H1 (cell line): Measurements from ENCODE around the gene TMEM203. TPM values are rescaled to one million over a fixed set of nuclear protein-coding genes. Genes with fewer than 3 reads are reported as not detected.

Source experiments
- CTCF ChIA-PET: fragments of 300-600 bp; sonication (Branson Sonifier 250); formaldehyde crosslinking; loops from one replicate; lab custom pipeline; 2021; ENCODE audit not compliant: partially characterized antibody; lab: Charles Lee
- POLR2A ChIA-PET: fragments of 300-600 bp; sonication (Branson Sonifier 250); formaldehyde crosslinking; loops from one replicate; lab custom pipeline; 2021; ENCODE audit warnings: inconsistent platforms; ENCODE audit not compliant: partially characterized antibody; lab: Charles Lee
- DNase-seq, 2 experiments: peaks; one replicate each; pipeline versions ENCODE4 v3.0.0 to v3.0.0-alpha.2; 2010 to 2022; ENCODE audit warnings: low spot score in 2 of 2, low read depth in 1 of 2, mixed read lengths in 1 of 2
- FAIRE-seq: peaks from 2 replicates; lab custom pipeline; 2011; peaks lifted over from hg19 to GRCh38; lab: Jason Lieb, UNC
- H2AFZ ChIP-seq: 2 replicates; pipeline ENCODE4 v1.8.1; 2012; ENCODE audit warnings: low read length, inconsistent platforms
- H2AK5ac ChIP-seq: 2 replicates; pipeline ENCODE4 v1.6.1; 2013; ENCODE audit warnings: low read depth, low read length
- H2BK120ac ChIP-seq: replicated peaks from 2 replicates; pipeline ENCODE3; 2013; ENCODE audit warnings: low read depth, low read length, inconsistent platforms
- H2BK12ac ChIP-seq: 2 replicates; pipeline ENCODE4 v1.6.1; 2013; ENCODE audit warnings: low read depth, low read length
- H2BK15ac ChIP-seq: 2 replicates; pipeline ENCODE4 v1.6.1; 2013; ENCODE audit warnings: low read length
- H2BK20ac ChIP-seq: 2 replicates; pipeline ENCODE4 v1.6.1; 2013; ENCODE audit warnings: low read length
- H2BK5ac ChIP-seq: 2 replicates; pipeline ENCODE4 v1.6.1; 2013; ENCODE audit warnings: low read depth, low read length
- H3K14ac ChIP-seq: 2 replicates; pipeline ENCODE4 v1.6.1; 2013; ENCODE audit warnings: inconsistent platforms; ENCODE audit not compliant: insufficient read length
- H3K18ac ChIP-seq: 2 replicates; pipeline ENCODE4 v1.6.1; 2013; ENCODE audit warnings: low read length; ENCODE audit errors: extremely low read depth
- H3K23ac ChIP-seq: 2 replicates; pipeline ENCODE4 v1.6.1; 2013; ENCODE audit warnings: inconsistent platforms; ENCODE audit not compliant: insufficient read length
- H3K23me2 ChIP-seq: 2 replicates; pipeline ENCODE4 v1.6.1; 2013; ENCODE audit warnings: low read depth, low read length
- H3K27ac ChIP-seq: 2 replicates; pipeline ENCODE4 v1.6.1; 2011; ENCODE audit warnings: low read depth, low read length, inconsistent platforms
- H3K27me3 ChIP-seq, 4 experiments: replicated peaks in 1 of 4; 1 replicate in 1 of 4; 2 replicates in 3 of 4; pipeline versions ENCODE4 v1.6.1 to v1.8.1; 2011 to 2013; ENCODE audit warnings: low read length in 3 of 4, mild to moderate bottlenecking in 3 of 4, inconsistent platforms in 2 of 4, mixed read lengths in 2 of 4, moderate library complexity in 1 of 4; ENCODE audit not compliant: control insufficient read depth in 3 of 4, insufficient read depth in 3 of 4; ENCODE audit errors: extremely low read depth in 1 of 4
- H3K36me3 ChIP-seq, 4 experiments: 2 replicates each; pipeline versions ENCODE4 v1.6.1 to v1.8.1; 2011 to 2013; ENCODE audit warnings: mild to moderate bottlenecking in 4 of 4, low read length in 3 of 4, moderate library complexity in 2 of 4, control low read depth in 1 of 4, inconsistent platforms in 1 of 4; ENCODE audit not compliant: insufficient read depth in 4 of 4, control insufficient read depth in 2 of 4
- H3K4ac ChIP-seq: replicated peaks from 2 replicates; pipeline ENCODE3; 2013; ENCODE audit warnings: low read length, low read depth, mixed read lengths, inconsistent platforms; ENCODE audit not compliant: insufficient read length
- H3K4me1 ChIP-seq, 4 experiments: replicated peaks in 1 of 4; 1 replicate in 1 of 4; 2 replicates in 3 of 4; pipeline versions ENCODE4 v1.6.1 to v1.8.1; 2011 to 2013; ENCODE audit warnings: low read length in 3 of 4, inconsistent platforms in 2 of 4, mixed read lengths in 1 of 4; ENCODE audit not compliant: insufficient read depth in 4 of 4, control insufficient read depth in 3 of 4
- H3K4me2 ChIP-seq, 2 experiments: 2 replicates each; pipeline versions ENCODE4 v1.6.1 to v1.8.1; 2011 to 2013; ENCODE audit warnings: low read depth in 2 of 2, low read length in 2 of 2, control low read depth in 1 of 2, inconsistent platforms in 1 of 2, mild to moderate bottlenecking in 1 of 2; ENCODE audit not compliant: insufficient read depth in 1 of 2
- H3K4me3 ChIP-seq, 4 experiments: fragments of 200-600, 300-600 bp in 1 of 4; sonication (generic), shearing (Covaris generic), sonication (Bioruptor Twin) in 1 of 4; 2 replicates each; pipeline versions ENCODE4 v1.5.1 to v1.8.1; 2011 to 2016; ENCODE audit warnings: low read length in 4 of 4, low read depth in 3 of 4, control low read depth in 2 of 4, inconsistent platforms in 2 of 4, mild to moderate bottlenecking in 2 of 4, mixed read lengths in 1 of 4, moderate library complexity in 1 of 4; ENCODE audit not compliant: insufficient read depth in 2 of 4; ENCODE audit errors: extremely low read depth in 1 of 4
- H3K56ac ChIP-seq: replicated peaks from 2 replicates; pipeline ENCODE3; 2013; ENCODE audit warnings: low read depth, mild to moderate bottlenecking, mixed read lengths, low read length, inconsistent platforms; ENCODE audit not compliant: insufficient read length
- H3K79me1 ChIP-seq: 2 replicates; pipeline ENCODE4 v1.6.1; 2013; ENCODE audit warnings: low read depth, low read length, control low read depth
- H3K79me2 ChIP-seq, 2 experiments: 2 replicates each; pipeline versions ENCODE4 v1.6.1 to v1.8.1; 2012 to 2013; ENCODE audit warnings: low read length in 2 of 2, mild to moderate bottlenecking in 2 of 2, inconsistent platforms in 1 of 2; ENCODE audit not compliant: insufficient read depth in 2 of 2, control insufficient read depth in 1 of 2
- H3K9ac ChIP-seq, 4 experiments: replicated peaks in 1 of 4; 1 replicate in 1 of 4; 2 replicates in 3 of 4; pipeline versions ENCODE4 v1.6.1 to v1.8.1; 2011 to 2013; ENCODE audit warnings: low read depth in 3 of 4, low read length in 3 of 4, control low read depth in 2 of 4, mild to moderate bottlenecking in 2 of 4, moderate library complexity in 2 of 4, inconsistent platforms in 1 of 4; ENCODE audit errors: extremely low read depth in 1 of 4
- H3K9me3 ChIP-seq, 2 experiments: 2 replicates each; pipeline versions ENCODE4 v1.6.1 to v1.8.1; 2012 to 2013; ENCODE audit warnings: mild to moderate bottlenecking in 2 of 2, moderate library complexity in 2 of 2, control low read depth in 1 of 2, inconsistent platforms in 1 of 2, low read depth in 1 of 2, low read length in 1 of 2, mixed read lengths in 1 of 2; ENCODE audit not compliant: insufficient read depth in 2 of 2
- H4K20me1 ChIP-seq, 2 experiments: replicated peaks in 1 of 2; 2 replicates each; pipeline versions ENCODE3 to v1.8.1; 2011 to 2013; ENCODE audit warnings: inconsistent platforms in 2 of 2, low read length in 2 of 2, mild to moderate bottlenecking in 1 of 2; ENCODE audit not compliant: insufficient read depth in 2 of 2, control insufficient read depth in 1 of 2
- H4K5ac ChIP-seq: 2 replicates; pipeline ENCODE4 v1.6.1; 2013; ENCODE audit warnings: low read length, low read depth, mixed read lengths, inconsistent platforms; ENCODE audit not compliant: insufficient read length
- H4K8ac ChIP-seq: 2 replicates; pipeline ENCODE4 v1.8.0; 2013; ENCODE audit warnings: mild to moderate bottlenecking, moderate library complexity, low read length, inconsistent platforms; ENCODE audit not compliant: insufficient read depth; ENCODE audit errors: extremely low read depth
- H4K91ac ChIP-seq: replicated peaks from 2 replicates; pipeline ENCODE3; 2013; ENCODE audit warnings: low read length, mixed read lengths, inconsistent platforms; ENCODE audit not compliant: insufficient read length
- CBX5 ChIP-seq: fragments of 300-800, 300-1000 bp; sonication (generic); IDR thresholded peaks from 2 replicates; pipeline ENCODE4 v1.7.1; 2016; ENCODE audit warnings: antibody characterized with exemption, low read length, low read depth
- WGBS, 2 experiments: shearing (Covaris generic) in 1 of 2; methylation state at CpG; one replicate each; pipeline versions ENCODE4 v1.1.6 to v1.1.7; 2013 to 2015; ENCODE audit warnings: low lambda C conversion rate in 2 of 2, mixed read lengths in 2 of 2, inconsistent platforms in 1 of 2, low coverage in 1 of 2, missing lambda C conversion rate in 1 of 2; ENCODE audit not compliant: insufficient replicate concordance in 2 of 2, insufficient coverage in 1 of 2, insufficient read length in 1 of 2; ENCODE audit errors: extremely low coverage in 1 of 2, missing lambda C conversion rate in 1 of 2; 5-methylcytosine and 5-hydroxymethylcytosine counted together
- polyA plus RNA-seq, 7 experiments: library from polyadenylated mRNA; depleted of rRNA in 3 of 7; stranded (reverse) in 5 of 7; unstranded in 2 of 7; fragments of >200 nt in 5 of 7; fragments of 200-250 nt in 2 of 7; gene quantifications; 1 replicate in 5 of 7; 2 replicates in 1 of 7; 4 replicates in 1 of 7; pipeline versions ENCODE4 v1.2.1 to v1.2.3, GENCODE V29; 2011 to 2013; ENCODE audit warnings: missing spikeins in 2 of 7, mixed read lengths in 2 of 7
- total RNA-seq: library from RNA; stranded (reverse); fragmentation: NEBNext Ultra II Directional; extraction: Animal tissue kit (Norgen Biotek cat#: 25700); gene quantifications from 2 replicates; pipeline ENCODE4 v1.2.1, GENCODE V29; 2021
- TF ChIP-seq, protein P1 (sequence below): IDR thresholded peaks from 2 replicates; pipeline ENCODE4 v1.6.1; 2012; ENCODE audit warnings: inconsistent platforms

The TMEM203 gene
- total and polyA plus RNA-seq, 2 of the 8 experiments (the other 6 are each of a cell fraction or from before 2014, with no cell fraction given) = 44.1 to 57.1 TPM

DNA sequence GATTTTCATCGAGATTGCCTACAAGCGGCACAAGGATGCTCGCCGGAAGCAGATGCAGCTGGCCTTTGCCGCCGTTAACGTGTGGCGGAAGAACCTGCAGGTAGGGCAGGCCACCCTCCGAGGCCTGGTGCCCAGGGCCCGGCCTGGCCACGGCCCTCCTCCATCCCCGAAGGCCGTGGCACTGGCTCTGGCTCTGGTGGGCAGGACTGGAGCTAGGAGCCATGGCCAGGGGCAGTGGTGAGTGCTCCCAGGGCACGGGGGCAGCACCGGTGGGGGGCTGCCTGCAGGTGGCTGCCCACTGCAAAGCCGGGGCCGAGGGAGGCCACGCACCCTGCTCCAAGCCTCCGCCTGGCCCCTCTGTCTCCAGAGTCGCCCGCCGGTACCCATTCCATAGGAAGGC is 41.6 kb downstream of the TMEM203 start:
- Histone ChIP-seq H4K20me1 (peaks cover 0 to 15% of the 10 kb centered on the region in 2 experiments), H2AK5ac (no peak overlapping the region), H3K4me1 (peaks cover 0 to 14% (median 9%) of the 10 kb centered on the region in 4 experiments; a peak in 6 of 7 replicates), H3K36me3 (no peaks in the 10 kb centered on the region; a peak in 1 of 8 replicates), H2BK5ac (no peak overlapping the region; the same call in 1 of the 2 replicates), H4K5ac (no peak overlapping the region), H3K14ac (no peak overlapping the region), H3K9me3 (no peaks in the 10 kb centered on the region), H3K4me3 (peak overlapping the region in 1 of 4 experiments; percentile 61; a peak in 1 of 8 replicates), H3K23me2 (peaks cover 11% of the 10 kb centered on the region; the same call in 1 of the 2 replicates), H3K23ac (no peak overlapping the region), H2BK12ac (0 out of 2 replicates have a peak overlapping the region, but pooled peaks have one; percentile 9), H2AFZ (no peak overlapping the region), H3K4ac (no peak overlapping the region), H4K8ac (0 out of 2 replicates have a peak overlapping the region, but pooled peaks have one; percentile 57), H3K79me1 (no peaks in the 10 kb centered on the region; the same call in 1 of the 2 replicates), H3K56ac (no peak overlapping the region), H3K9ac (no peak overlapping the region), H3K4me2 (peak overlapping the region; percentile 84 to 90; a peak in 3 of 4 replicates), H2BK20ac (no peak overlapping the region), H2BK120ac (no peak overlapping the region), H2BK15ac (no peak overlapping the region), H3K79me2 (no peaks in the 10 kb centered on the region), H3K27ac (no peak overlapping the region), H3K18ac (no peak overlapping the region), H3K27me3 (peaks cover 61 to 98% (median 90%) of the 10 kb centered on the region in 4 experiments), H4K91ac (peak overlapping the region; percentile 30)
- 94% methylated on average over 18 of the region's 22 CpGs; no CpG with 5 or more reads in 1 of the 2 experiments for WGBS, 2 experiments
- no peak for FAIRE-seq
- CTCF ChIA-PET = interaction anchor here (0.9 to 4.0 kb wide), 8 partner anchors 12 to 392 kb away, joined by 3 to 16 read pairs (median 6); partner anchors contain the start of gene CYSRT1
- POLR2A ChIA-PET = interaction anchor here (0.9 to 2.9 kb wide), 5 partner anchors 11 to 77 kb away, joined by 3 to 15 read pairs (median 7); partner anchors contain the start of gene TUBB4B
- no peak for DNase-seq
- TF ChIP-seq CBX5 = no peak
- TF ChIP-seq, protein P1, sequence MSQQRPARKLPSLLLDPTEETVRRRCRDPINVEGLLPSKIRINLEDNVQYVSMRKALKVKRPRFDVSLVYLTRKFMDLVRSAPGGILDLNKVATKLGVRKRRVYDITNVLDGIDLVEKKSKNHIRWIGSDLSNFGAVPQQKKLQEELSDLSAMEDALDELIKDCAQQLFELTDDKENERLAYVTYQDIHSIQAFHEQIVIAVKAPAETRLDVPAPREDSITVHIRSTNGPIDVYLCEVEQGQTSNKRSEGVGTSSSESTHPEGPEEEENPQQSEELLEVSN = peak; percentile 65; the same call in 1 of the 2 replicates
